Upper lobe of left lung (tissue), 4 donors: ENCODE measurements around the gene FOXO3.

Experiments
- EP300 ChIP-seq, 4 donors: sonication (generic); formaldehyde crosslinking; IDR thresholded peaks; one replicate each; pipeline ENCODE4 v1.5.1; 2017; ENCODE audit warnings: antibody characterized with exemption in 4 of 4, control low read depth in 2 of 4
- POLR2A ChIP-seq, 4 donors: fragments of 450-650 bp; IDR thresholded peaks; one replicate each; pipeline ENCODE4 v1.5.1; 2016 to 2017; ENCODE audit warnings: antibody characterized with exemption in 4 of 4, mild to moderate bottlenecking in 2 of 4
- POLR2AphosphoS5 ChIP-seq, 2 donors: sonication (generic); formaldehyde crosslinking; IDR thresholded peaks; one replicate each; pipeline ENCODE4 v1.5.1; 2017; ENCODE audit warnings: antibody characterized with exemption in 2 of 2
- TF ChIP-seq, protein P1 (sequence below), 6 experiments: fragments of 450-650 bp in 4 of 6; fragments of 200-600 bp in 2 of 6; sonication (generic) in 2 of 6; IDR thresholded peaks; one replicate each; pipeline ENCODE4 v1.5.1; 2016 to 2019; ENCODE audit warnings: antibody characterized with exemption in 6 of 6

DNA sequence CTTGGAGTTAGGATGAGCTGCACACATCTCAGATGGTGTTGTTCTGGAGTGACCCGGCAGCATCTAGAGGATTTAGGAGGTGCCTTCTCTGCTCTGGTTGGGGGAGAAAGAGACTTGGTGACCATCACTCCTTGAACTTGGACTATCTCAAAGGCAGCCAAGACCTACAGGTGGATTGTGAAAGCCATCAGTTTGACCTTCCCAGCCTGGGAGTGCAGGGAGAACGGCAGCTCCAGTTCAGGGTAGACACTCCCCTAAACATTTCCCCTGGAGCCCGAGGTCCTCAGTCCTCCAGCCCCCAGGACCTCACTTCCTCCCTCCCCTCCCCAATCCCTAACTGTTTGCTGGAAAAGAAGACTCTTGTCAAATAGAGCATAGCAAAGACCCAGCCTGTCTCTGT lies 158.8 kb downstream of the FOXO3 start:
- TF ChIP-seq POLR2A (IDR thresholded peaks at IDR 0.05) (no peak), POLR2AphosphoS5 (IDR thresholded peaks at IDR 0.05) (no peak), EP300 (IDR thresholded peaks at IDR 0.05) (no peak)
- TF ChIP-seq, protein P1, sequence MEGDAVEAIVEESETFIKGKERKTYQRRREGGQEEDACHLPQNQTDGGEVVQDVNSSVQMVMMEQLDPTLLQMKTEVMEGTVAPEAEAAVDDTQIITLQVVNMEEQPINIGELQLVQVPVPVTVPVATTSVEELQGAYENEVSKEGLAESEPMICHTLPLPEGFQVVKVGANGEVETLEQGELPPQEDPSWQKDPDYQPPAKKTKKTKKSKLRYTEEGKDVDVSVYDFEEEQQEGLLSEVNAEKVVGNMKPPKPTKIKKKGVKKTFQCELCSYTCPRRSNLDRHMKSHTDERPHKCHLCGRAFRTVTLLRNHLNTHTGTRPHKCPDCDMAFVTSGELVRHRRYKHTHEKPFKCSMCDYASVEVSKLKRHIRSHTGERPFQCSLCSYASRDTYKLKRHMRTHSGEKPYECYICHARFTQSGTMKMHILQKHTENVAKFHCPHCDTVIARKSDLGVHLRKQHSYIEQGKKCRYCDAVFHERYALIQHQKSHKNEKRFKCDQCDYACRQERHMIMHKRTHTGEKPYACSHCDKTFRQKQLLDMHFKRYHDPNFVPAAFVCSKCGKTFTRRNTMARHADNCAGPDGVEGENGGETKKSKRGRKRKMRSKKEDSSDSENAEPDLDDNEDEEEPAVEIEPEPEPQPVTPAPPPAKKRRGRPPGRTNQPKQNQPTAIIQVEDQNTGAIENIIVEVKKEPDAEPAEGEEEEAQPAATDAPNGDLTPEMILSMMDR (IDR thresholded peaks at IDR 0.05), result no peak
